Endodermal cell (in vitro differentiated cells): ENCODE results near the gene BHLHE23. TPM values are rescaled to one million over a fixed set of nuclear protein-coding genes. Genes with fewer than 3 reads are reported as not detected.

ENCODE experiments used
- DNase-seq: peaks from one replicate; pipeline ENCODE4 v3.0.0-alpha.2; 2017
- H3K27ac ChIP-seq: 2 replicates; pipeline ENCODE4 v1.5.1; 2013; ENCODE audit warnings: mild to moderate bottlenecking, low read depth, low read length, moderate library complexity
- H3K27me3 ChIP-seq: 2 replicates; pipeline ENCODE4 v1.6.1; 2013; ENCODE audit warnings: mild to moderate bottlenecking, low read length, moderate library complexity; ENCODE audit not compliant: insufficient read depth, control insufficient read depth, poor library complexity, severe bottlenecking
- H3K36me3 ChIP-seq: 2 replicates; pipeline ENCODE4 v1.7.0; 2013; ENCODE audit warnings: mild to moderate bottlenecking, low read length, moderate library complexity; ENCODE audit not compliant: control insufficient read depth, insufficient read depth
- H3K4me1 ChIP-seq: one replicate; pipeline ENCODE4 v1.7.0; 2013; ENCODE audit warnings: low read length; ENCODE audit not compliant: control insufficient read depth, insufficient read depth
- H3K4me3 ChIP-seq: 2 replicates; pipeline ENCODE4 v1.5.1; 2013; ENCODE audit warnings: mild to moderate bottlenecking, low read length, moderate library complexity
- H3K9ac ChIP-seq: 2 replicates; pipeline ENCODE4 v1.6.1; 2013; ENCODE audit warnings: mild to moderate bottlenecking, low read length, moderate library complexity; ENCODE audit not compliant: poor library complexity, severe bottlenecking; ENCODE audit errors: extremely low read depth
- H3K9me3 ChIP-seq: 2 replicates; pipeline ENCODE4 v1.6.1; 2013; ENCODE audit warnings: mild to moderate bottlenecking, low read length, moderate library complexity; ENCODE audit not compliant: control insufficient read depth
- H3K27ac Mint-ChIP-seq: 2 replicates; pipeline ENCODE4 v1.8.0; 2020; ENCODE audit warnings: mixed read lengths
- H3K27me3 Mint-ChIP-seq: 2 replicates; pipeline ENCODE4 v1.8.0; 2021; ENCODE audit warnings: mild to moderate bottlenecking, mixed read lengths; ENCODE audit not compliant: insufficient read depth
- H3K36me3 Mint-ChIP-seq: 2 replicates; pipeline ENCODE4 v1.8.0; 2020; ENCODE audit warnings: low read depth, mixed read lengths
- H3K4me1 Mint-ChIP-seq: 2 replicates; pipeline ENCODE4 v1.8.0; 2020; ENCODE audit warnings: mixed read lengths
- H3K4me3 Mint-ChIP-seq: 2 replicates; pipeline ENCODE4 v1.8.0; 2020; ENCODE audit warnings: mild to moderate bottlenecking, moderate library complexity, mixed read lengths
- H3K9me3 Mint-ChIP-seq: 2 replicates; pipeline ENCODE4 v1.8.0; 2020; ENCODE audit warnings: mild to moderate bottlenecking, mixed read lengths
- WGBS, 2 experiments: methylation state at CpG; one replicate each; pipeline versions ENCODE4 v1.1.5 to v1.1.7; 2013; ENCODE audit warnings: missing lambda C conversion rate in 2 of 2, mixed read lengths in 1 of 2; ENCODE audit not compliant: insufficient coverage in 1 of 2, insufficient read length in 1 of 2; 5-methylcytosine and 5-hydroxymethylcytosine counted together
- total RNA-seq, 2 donors: library from RNA; stranded (reverse); fragmentation: NEBNext Ultra II Directional in 1 of 2; extraction: Animal tissue kit (Norgen Biotek cat#: 25700) in 1 of 2; gene quantifications; 2 replicates in 1 of 2; 3 replicates in 1 of 2; pipeline ENCODE4 v1.2.1, GENCODE V29; 2021
- TF ChIP-seq, protein P1 (sequence below): fragments of 200-600 bp; sonication (generic); conservative IDR thresholded peaks from 2 replicates; pipeline ENCODE4 v1.5.0; 2021; ENCODE audit warnings: antibody characterized with exemption, mild to moderate bottlenecking

Gene BHLHE23
- total RNA-seq, 2 donors from 2014 or later = not detected

GRCh38 chr20:63017826-63018411 lies 11.2 kb upstream of the BHLHE23 start:
- H3K4me1 ChIP-seq = no peaks in the 10 kb centered on the region
- Mint-ChIP-seq H3K4me3 (no peak overlapping the region), H3K27ac (no peak overlapping the region), H3K27me3 (peaks cover 22% of the 10 kb centered on the region), H3K9me3 (peaks cover 22% of the 10 kb centered on the region), H3K36me3 (peaks cover 5% of the 10 kb centered on the region), H3K4me1 (no peaks in the 10 kb centered on the region)
- H3K27ac ChIP-seq = no peak overlapping the region
- peaks cover 26% of the 10 kb centered on the region for H3K27me3 ChIP-seq
- no peaks in the 10 kb centered on the region for H3K36me3 ChIP-seq
- H3K4me3 ChIP-seq = no peak overlapping the region
- H3K9me3 ChIP-seq = peaks cover 14% of the 10 kb centered on the region
- TF ChIP-seq, protein P1, sequence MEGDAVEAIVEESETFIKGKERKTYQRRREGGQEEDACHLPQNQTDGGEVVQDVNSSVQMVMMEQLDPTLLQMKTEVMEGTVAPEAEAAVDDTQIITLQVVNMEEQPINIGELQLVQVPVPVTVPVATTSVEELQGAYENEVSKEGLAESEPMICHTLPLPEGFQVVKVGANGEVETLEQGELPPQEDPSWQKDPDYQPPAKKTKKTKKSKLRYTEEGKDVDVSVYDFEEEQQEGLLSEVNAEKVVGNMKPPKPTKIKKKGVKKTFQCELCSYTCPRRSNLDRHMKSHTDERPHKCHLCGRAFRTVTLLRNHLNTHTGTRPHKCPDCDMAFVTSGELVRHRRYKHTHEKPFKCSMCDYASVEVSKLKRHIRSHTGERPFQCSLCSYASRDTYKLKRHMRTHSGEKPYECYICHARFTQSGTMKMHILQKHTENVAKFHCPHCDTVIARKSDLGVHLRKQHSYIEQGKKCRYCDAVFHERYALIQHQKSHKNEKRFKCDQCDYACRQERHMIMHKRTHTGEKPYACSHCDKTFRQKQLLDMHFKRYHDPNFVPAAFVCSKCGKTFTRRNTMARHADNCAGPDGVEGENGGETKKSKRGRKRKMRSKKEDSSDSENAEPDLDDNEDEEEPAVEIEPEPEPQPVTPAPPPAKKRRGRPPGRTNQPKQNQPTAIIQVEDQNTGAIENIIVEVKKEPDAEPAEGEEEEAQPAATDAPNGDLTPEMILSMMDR = no peak
- WGBS, 2 experiments = 91 to 95% methylated on average over 20 to 25 of the region's 25 CpGs
- H3K9ac ChIP-seq = no peak overlapping the region
- no peak for DNase-seq

DNA sequence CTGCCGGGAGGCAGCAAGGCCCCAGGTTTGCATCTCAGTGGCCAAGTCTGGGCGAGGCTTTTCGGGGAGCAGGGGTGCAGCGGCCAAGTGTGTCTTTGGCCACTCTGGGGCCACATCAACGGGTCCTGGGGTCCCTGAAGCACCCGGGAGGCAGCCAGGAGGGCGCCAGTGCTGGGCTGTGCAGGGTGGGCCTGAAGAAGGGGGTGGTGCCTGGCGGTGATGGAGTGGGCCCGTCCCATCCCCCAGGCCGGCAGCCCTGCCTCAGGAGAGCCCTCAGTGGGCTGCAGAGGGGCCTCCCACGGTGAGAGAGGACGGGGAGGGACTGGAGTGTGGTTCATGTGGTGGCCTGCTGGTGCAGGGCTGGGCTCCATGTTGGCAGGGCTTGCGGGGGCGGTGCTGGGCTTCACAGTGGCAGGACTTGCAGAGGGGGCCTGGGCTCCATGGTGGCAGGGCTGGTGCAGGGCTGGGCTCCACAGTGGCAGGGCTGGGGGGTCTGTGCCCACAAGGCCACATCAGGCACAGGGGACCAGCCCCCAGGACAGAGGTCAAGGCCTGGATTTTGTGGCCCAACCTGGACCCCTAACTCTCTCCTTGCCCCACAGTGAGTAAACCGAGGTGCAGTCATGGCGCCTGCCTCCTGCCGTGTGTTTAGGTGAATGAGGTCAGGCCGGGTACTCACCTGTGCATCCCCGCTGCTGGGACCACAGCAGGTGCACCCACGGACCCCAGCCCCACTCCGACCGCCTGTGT lies 10.5 kb upstream of the BHLHE23 start:
- peaks cover 28% of the 10 kb centered on the region for H3K27me3 Mint-ChIP-seq
- peaks cover 32% of the 10 kb centered on the region for H3K27me3 ChIP-seq
- no peak overlapping the region for H3K27ac Mint-ChIP-seq
- 89 to 91% methylated on average over 14 to 22 of the region's 22 CpGs for WGBS, 2 experiments
- H3K9ac ChIP-seq = no peak overlapping the region
- peaks cover 28% of the 10 kb centered on the region for H3K9me3 Mint-ChIP-seq
- no peak for DNase-seq
- H3K36me3 ChIP-seq = no peaks in the 10 kb centered on the region
- H3K4me3 Mint-ChIP-seq = no peak overlapping the region
- H3K4me1 ChIP-seq = no peaks in the 10 kb centered on the region
- no peaks in the 10 kb centered on the region for H3K4me1 Mint-ChIP-seq
- peaks cover 19% of the 10 kb centered on the region for H3K9me3 ChIP-seq
- H3K4me3 ChIP-seq = no peak overlapping the region
- no peak overlapping the region for H3K27ac ChIP-seq
- TF ChIP-seq, protein P1 = no peak
- H3K36me3 Mint-ChIP-seq = peaks cover 5% of the 10 kb centered on the region

DNA sequence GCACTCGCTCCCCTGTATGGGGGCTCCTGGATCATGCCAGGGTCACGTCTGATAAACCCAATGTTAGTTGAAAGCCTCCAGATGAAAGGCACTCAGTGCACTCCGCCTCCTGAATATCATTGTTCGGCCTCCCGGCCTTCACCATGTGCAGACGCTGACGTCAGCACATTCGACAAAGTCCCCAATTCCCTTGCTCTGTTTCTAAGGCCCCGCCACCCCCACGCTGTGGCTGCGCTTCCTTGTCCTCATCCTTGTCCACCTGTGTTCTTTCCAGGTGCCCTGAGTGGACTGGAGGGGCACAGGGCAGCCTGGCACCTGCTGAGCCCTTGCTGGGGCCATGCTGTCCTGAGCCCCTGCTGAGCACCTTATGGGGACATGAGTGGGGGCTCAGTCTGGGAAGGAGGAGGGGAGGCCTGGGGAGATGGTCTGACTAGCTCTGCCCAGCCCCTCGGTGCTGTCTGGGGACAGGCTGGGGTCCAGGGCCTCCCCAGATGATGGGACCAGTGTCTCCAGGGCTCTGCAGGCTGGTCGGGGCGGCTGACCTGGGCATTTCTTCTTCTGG lies 9.8 kb upstream of the BHLHE23 start:
- Mint-ChIP-seq H3K27ac (no peak overlapping the region), H3K4me3 (no peak overlapping the region), H3K36me3 (peaks cover 5% of the 10 kb centered on the region), H3K4me1 (no peaks in the 10 kb centered on the region), H3K9me3 (peaks cover 28% of the 10 kb centered on the region), H3K27me3 (peaks cover 31% of the 10 kb centered on the region)
- Histone ChIP-seq H3K4me3 (no peak overlapping the region), H3K9ac (no peak overlapping the region), H3K4me1 (no peaks in the 10 kb centered on the region), H3K27ac (no peak overlapping the region), H3K9me3 (peaks cover 19% of the 10 kb centered on the region), H3K36me3 (no peaks in the 10 kb centered on the region), H3K27me3 (peaks cover 38% of the 10 kb centered on the region)
- TF ChIP-seq, protein P1 = no peak
- DNase-seq = no peak
- 81 to 91% methylated on average over 11 to 14 of the region's 14 CpGs for WGBS, 2 experiments
